Activated CD4-positive, CD25-positive, alpha-beta regulatory T cell (primary cell): ENCODE measurements around the gene SNX32.
A peak's percentile ranks its signal among the peaks of the same experiment; 100 is the strongest.

Experiments used
- DNase-seq, 4 experiments: peaks; one replicate each; lab custom pipeline; 2025; lab: John Stamatoyannopoulos, UW

The SNX32 gene

GRCh38 chr11:65833297-65834030, at the start of gene SNX32:
TSS of gene SNX32 (plus strand) at chr11:65833963. CDS start at chr11:65834066, 103 bp downstream.
- DNase-seq, result peak; percentile 84 to 91 (median 88)

DNA sequence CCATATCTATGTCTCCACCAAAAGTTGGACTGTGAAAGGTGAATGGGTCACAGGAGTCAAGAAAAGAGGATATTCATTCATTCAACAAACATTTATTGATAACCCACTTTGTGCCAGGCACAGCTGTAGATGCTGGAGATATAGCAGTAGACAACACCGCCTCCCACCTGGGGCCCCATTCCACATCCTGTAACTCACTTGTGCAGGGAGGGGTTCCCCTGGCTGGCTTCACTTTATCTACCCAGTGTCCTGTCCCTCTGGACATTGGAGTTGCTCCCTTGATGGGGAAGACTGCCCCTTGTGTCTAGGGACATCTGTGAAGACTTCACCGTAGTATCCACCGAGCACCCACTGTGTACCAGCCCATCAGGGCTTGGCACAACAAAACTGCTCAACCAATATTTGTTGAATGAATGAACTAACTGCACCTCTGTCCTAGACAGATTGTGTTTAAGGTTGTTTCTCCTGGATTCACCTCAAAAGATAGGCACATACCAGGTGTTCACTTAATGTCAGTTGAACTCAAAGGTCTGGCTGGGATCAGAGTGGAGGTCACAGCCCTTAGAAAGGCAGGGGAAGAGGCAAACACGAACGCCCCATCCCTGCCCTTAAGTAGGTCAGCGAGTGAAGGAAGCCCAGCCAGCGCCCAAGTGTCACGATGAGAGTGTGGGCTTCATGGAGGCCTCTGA, 48.3 kb upstream of the SNX32 start:
- no peak for DNase-seq

GRCh38 chr11:65786008-65786785, 47.6 kb upstream of the SNX32 start:
- DNase-seq, result no peak

DNA sequence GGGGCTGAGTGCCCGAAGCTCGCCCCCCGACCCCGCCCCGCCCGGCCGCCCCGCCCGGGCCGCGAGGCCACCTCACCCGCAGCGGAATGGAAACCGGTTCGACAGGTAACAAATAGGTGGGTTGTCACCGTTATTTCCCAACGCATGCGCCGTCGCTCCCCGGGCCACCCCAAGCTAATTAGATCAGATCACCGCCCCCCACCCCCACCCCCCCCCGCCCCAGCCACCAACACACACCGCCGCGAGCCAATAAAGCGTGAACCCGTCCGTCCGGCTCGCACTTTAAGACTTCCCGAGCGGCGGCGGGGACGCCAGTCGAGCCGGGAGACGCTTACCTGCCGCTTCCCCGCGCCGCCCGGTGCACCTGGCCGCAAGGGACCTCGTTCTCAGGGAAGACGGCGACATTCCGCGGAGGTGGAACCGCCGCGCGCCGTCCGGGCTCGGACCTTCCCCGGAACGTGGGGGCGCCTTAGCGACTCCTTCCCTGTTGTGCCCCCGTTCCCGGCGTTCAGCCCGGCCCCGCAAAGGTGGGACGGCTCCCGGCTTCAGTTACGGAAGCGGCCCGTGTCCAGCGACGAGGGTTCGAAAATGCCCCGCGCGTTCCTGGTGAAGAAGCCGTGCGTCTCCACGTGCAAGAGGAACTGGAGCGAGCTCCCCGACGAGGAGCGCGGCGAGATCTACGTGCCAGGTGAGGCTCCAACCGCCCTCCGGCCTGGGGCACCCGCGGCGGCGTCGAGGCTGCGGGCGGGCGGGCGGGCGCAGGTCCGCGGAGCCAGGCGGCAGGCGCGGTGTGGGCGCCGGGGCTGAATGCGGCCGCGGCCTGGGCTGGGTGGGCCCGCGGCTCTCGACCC, 46.8 kb upstream of the SNX32 start, which contains the start of gene OVOL1:
TSS of gene OVOL1 (plus strand) at position 278 of the 851 bp plus-strand sequence. CDS start at position 589, 311 bp downstream.
- DNase-seq, result no peak

- no peak for DNase-seq
Measured at GRCh38 chr11:65787649-65788622, 45.8 kb upstream of the SNX32 start.

- DNase-seq, result no peak
Measured at GRCh38 chr11:65788821-65789220, 44.9 kb upstream of the SNX32 start.

GRCh38 chr11:65789230-65790103, 44.3 kb upstream of the SNX32 start:
- DNase-seq, result no peak

- DNase-seq, result no peak
Measured at GRCh38 chr11:65790104-65790901, 43.5 kb upstream of the SNX32 start.

- DNase-seq, result no peak
Measured at GRCh38 chr11:65790902-65791650, 42.7 kb upstream of the SNX32 start.

DNA sequence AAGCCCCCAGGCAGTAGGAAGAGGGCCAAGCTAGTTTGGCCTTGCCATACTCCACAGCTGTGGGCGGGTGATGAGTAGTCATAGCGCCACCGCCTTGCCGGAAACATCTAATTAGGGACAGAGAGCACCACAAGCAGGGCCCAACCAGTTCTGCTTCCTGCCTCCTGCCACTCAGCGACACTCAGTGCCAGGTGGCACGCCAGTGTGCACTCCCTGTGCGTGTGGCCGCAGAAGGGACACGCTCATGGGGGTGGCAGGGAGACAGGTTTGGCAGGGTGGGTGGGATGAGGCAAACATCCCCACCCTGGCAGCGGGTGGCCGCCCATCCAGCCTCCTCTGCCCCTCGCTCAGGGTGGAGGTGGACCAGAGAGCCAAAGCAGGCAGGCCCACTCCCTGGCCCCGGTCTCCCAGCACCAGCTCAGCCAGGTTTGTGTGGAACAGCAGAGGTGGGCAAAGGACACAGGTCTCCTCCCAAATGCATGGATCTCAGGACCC, 42.0 kb upstream of the SNX32 start:
- DNase-seq, result peak; percentile 18 to 43 (median 28)

DNA sequence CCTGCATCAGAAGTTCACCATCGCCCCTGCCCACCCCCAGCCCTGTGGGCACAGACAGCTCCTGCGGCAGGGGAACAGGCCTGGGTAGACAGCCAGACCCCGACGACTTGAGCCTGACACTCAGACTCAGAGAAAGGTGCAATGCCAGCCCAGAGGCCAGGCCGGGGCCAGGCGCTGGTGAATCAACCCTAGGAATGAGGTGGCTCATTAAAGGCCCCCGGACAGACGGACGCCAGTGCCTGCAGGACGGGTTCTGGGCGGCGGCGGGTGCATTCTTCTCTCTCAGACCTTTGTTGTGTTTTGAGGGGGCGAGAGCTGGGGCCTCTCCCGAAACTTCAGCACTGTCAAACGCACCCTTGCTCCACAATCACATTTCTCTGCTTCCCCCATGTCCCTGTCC, 41.3 kb upstream of the SNX32 start:
- DNase-seq, result no peak

DNA sequence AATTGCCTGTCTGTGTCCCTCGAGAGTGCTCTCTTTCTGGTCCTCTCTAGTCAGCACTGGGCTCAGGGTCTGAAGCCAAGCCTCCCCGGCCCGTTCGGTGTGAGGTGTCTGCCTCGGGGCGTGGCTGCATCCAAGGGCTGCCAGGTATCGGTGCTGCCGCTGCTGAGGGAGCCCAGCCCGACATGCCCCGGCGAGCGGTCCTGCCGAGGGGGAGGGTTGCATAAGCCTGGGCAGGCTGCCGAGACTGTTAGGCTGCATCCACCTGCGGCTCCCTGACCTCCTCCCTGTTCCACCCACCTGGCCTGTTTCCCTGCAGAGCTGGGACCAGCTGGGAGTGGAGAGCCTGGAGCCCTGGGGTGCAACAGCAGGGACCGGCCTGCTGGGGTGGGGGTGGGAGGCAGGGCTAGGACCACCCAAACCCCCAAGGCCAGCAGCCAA, 40.6 kb upstream of the SNX32 start:
- DNase-seq, result no peak

- DNase-seq, result no peak
Measured at GRCh38 chr11:65793625-65794400, 40.0 kb upstream of the SNX32 start.

DNA sequence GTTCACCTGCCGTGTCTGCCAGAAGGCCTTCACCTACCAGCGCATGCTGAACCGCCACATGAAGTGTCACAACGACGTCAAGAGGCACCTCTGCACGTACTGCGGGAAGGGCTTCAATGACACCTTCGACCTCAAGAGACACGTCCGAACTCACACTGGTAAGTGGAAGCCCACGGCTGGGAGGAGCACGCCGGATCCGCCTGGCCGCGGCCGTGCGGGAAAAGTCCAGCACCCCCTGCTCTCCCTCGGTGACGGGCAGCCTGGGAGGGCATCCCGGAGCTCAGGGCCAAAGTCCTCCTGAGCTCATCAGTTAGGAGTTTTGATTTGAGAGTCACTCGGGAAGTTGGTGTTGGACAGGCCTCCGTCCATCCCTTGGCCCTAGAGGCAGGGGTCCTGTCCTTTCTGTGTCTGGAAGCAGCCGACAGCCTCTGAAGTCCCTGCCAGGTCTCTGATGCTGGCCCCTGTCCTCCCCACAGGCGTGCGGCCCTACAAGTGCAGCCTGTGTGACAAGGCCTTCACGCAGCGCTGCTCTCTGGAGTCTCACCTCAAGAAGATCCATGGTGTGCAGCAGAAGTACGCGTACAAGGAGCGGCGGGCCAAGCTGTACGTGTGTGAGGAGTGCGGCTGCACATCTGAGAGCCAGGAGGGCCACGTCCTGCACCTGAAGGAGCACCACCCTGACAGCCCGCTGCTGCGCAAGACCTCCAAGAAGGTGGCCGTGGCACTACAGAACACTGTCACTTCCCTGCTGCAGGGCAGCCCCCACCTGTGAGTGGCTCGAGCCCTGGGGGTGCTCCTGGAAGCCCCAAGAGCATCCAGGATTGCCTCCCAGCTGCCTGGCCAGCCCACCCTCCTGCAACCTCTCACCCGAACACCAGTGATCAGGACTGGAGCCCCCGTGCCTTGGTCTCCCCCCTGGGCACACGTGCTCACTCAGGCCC, 38.9 kb upstream of the SNX32 start:
- DNase-seq, result no peak

- no peak for DNase-seq
Measured at GRCh38 chr11:65796726-65797601, 36.8 kb upstream of the SNX32 start.
